PFSK-1 (cell line): ENCODE data around the gene EID2.

Experiments
- FOXP2 ChIP-seq: optimal IDR thresholded peaks from 2 replicates; pipeline ENCODE3; 2011; ENCODE audit warnings: borderline replicate concordance, control low read depth, inconsistent platforms; ENCODE audit not compliant: insufficient read depth; ENCODE audit errors: extremely low read length, extremely low read depth
- POLR2AphosphoS5 ChIP-seq: IDR thresholded peaks from 2 replicates; pipeline ENCODE4 v1.6.1; 2012; ENCODE audit warnings: low read depth, mild to moderate bottlenecking, control low read depth, low read length, moderate library complexity

The EID2 gene

DNA sequence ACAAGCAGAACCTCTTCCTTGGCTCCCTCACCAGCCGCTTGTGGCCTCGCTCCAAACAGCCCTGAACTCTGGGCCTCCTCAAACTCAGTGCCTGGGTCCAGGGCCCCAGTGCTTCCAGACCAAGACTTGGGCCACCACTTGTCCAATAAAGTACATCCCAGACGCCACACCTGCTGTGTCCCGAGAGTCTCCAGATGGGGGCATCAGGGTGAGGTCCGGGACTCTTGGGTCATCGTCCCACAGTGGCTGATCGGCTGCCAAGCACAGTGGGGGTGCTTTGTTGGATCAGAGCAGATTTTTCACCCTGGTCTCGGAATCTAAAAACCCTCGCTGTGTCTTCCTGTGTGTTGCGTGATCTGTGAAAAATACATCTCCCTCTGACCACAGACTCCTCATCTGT lies 50.2 kb downstream of the EID2 start:
- no peak for TF ChIP-seq FOXP2
- TF ChIP-seq POLR2AphosphoS5 = peak; percentile 48; the same call in 1 of the 2 replicates
